ENCODE results near the gene BMI1. TPM values are rescaled to one million over a fixed set of nuclear protein-coding genes. Genes with fewer than 3 reads are reported as not detected.

The BMI1 gene
- total and polyA plus RNA-seq, 2 donors (not counting 1 experiment from before 2014, with no cell fraction given): 18.0 to 83.8 TPM

GRCh38 chr10:22366435-22366703 is 45.5 kb downstream of the BMI1 start:
- Mint-ChIP-seq H3K4me1 (peaks cover 17% of the 10 kb centered on the region), H3K27ac (no peak overlapping the region), H3K27me3 (no peaks in the 10 kb centered on the region), H3K4me3 (no peak overlapping the region), H3K9me3 (ENCODE audit: insufficient read depth) (no peaks in the 10 kb centered on the region)
- ChIA-PET POLR2A (no interaction called here), CTCF (no interaction called here)
- H2AFZ ChIP-seq (ENCODE audit: insufficient read depth, low read depth, low read length, poor library complexity, severe bottlenecking): no peak overlapping the region
- no peak overlapping the region for H3K4me2 ChIP-seq (replicated peaks; ENCODE audit: low read depth, low read length, poor library complexity, severe bottlenecking)
- DNase-seq (no peak), ATAC-seq (ENCODE audit: low read depth) (no peak)
- H3K79me2 ChIP-seq (ENCODE audit: control insufficient read depth, insufficient read depth, low read length): no peaks in the 10 kb centered on the region
- H3K9me3 ChIP-seq (ENCODE audit: control extremely low read depth in 1 of 3, control insufficient read depth in 2 of 3, insufficient read depth in 1 of 3, low read length in 2 of 3): no peaks in the 10 kb centered on the region
- H3K9ac ChIP-seq (ENCODE audit: low read length): no peak overlapping the region
- H4K20me1 ChIP-seq (ENCODE audit: control insufficient read depth, insufficient read depth, low read length, poor library complexity, severe bottlenecking): no peaks in the 10 kb centered on the region
- no peak for TF ChIP-seq CTCF (IDR thresholded peaks at IDR 0.05)
- no peak for TF ChIP-seq EZH2 (IDR thresholded peaks at IDR 0.05; ENCODE audit: borderline replicate concordance, insufficient read depth, low read depth, low read length, poor library complexity, severe bottlenecking)
- intact Hi-C loops (cut with micrococcal nuclease): loop anchor here (5.0 kb wide), 1 partner anchor 51 kb away; no protein-coding TSS in a partner anchor
- H3K27ac ChIP-seq (ENCODE audit: low read length in 2 of 2): no peak overlapping the region
- H3K36me3 ChIP-seq (replicated peaks in 1 of 2; ENCODE audit: control extremely low read depth in 1 of 2, control insufficient read depth in 1 of 2, extremely low read depth in 1 of 2, insufficient read depth in 2 of 2, low read length in 1 of 2): no peaks in the 10 kb centered on the region
- H3K4me1 ChIP-seq (ENCODE audit: control insufficient read depth in 2 of 2, insufficient read depth in 2 of 2, low read length in 2 of 2): peaks cover 7 to 8% of the 10 kb centered on the region in 2 donors
- H3K27me3 ChIP-seq (replicated peaks in 1 of 4; ENCODE audit: control extremely low read depth in 1 of 4, control insufficient read depth in 3 of 4, insufficient read depth in 4 of 4, low read length in 3 of 4): no peaks in the 10 kb centered on the region
- H3K4me3 ChIP-seq (ENCODE audit: control extremely low read depth in 1 of 5, extremely low read depth in 1 of 5, insufficient read depth in 1 of 5, low read depth in 2 of 5, low read length in 4 of 5): no peak overlapping the region

- WGBS (ENCODE audit: insufficient coverage): no CpG with 5 or more reads among the region's 2 CpGs
- DNase-seq (no peak), ATAC-seq (ENCODE audit: low read depth) (no peak)
- Histone ChIP-seq H4K20me1 (ENCODE audit: control insufficient read depth, insufficient read depth, low read length, poor library complexity, severe bottlenecking) (no peaks in the 10 kb centered on the region), H3K4me2 (replicated peaks; ENCODE audit: low read depth, low read length, poor library complexity, severe bottlenecking) (no peak overlapping the region), H2AFZ (ENCODE audit: insufficient read depth, low read depth, low read length, poor library complexity, severe bottlenecking) (no peak overlapping the region), H3K79me2 (ENCODE audit: control insufficient read depth, insufficient read depth, low read length) (no peaks in the 10 kb centered on the region), H3K27ac (ENCODE audit: low read length in 2 of 2) (no peak overlapping the region), H3K9ac (ENCODE audit: low read length) (no peak overlapping the region), H3K27me3 (replicated peaks in 1 of 4; ENCODE audit: control extremely low read depth in 1 of 4, control insufficient read depth in 3 of 4, insufficient read depth in 4 of 4, low read length in 3 of 4) (no peaks in the 10 kb centered on the region), H3K4me1 (ENCODE audit: control insufficient read depth in 2 of 2, insufficient read depth in 2 of 2, low read length in 2 of 2) (peaks cover 7 to 8% of the 10 kb centered on the region in 2 donors), H3K9me3 (ENCODE audit: control extremely low read depth in 1 of 3, control insufficient read depth in 2 of 3, insufficient read depth in 1 of 3, low read length in 2 of 3) (no peaks in the 10 kb centered on the region), H3K36me3 (replicated peaks in 1 of 2; ENCODE audit: control extremely low read depth in 1 of 2, control insufficient read depth in 1 of 2, extremely low read depth in 1 of 2, insufficient read depth in 2 of 2, low read length in 1 of 2) (no peaks in the 10 kb centered on the region), H3K4me3 (ENCODE audit: control extremely low read depth in 1 of 5, extremely low read depth in 1 of 5, insufficient read depth in 1 of 5, low read depth in 2 of 5, low read length in 4 of 5) (no peak overlapping the region)
- POLR2A ChIA-PET: no interaction called here
- Mint-ChIP-seq H3K9me3 (ENCODE audit: insufficient read depth) (no peaks in the 10 kb centered on the region), H3K4me1 (peaks cover 17% of the 10 kb centered on the region), H3K4me3 (no peak overlapping the region), H3K27me3 (no peaks in the 10 kb centered on the region), H3K27ac (no peak overlapping the region)
- intact Hi-C loops (cut with micrococcal nuclease): loop anchor here (5.0 kb wide), 1 partner anchor 51 kb away; no protein-coding TSS in a partner anchor
- CTCF ChIA-PET: no interaction called here
- TF ChIP-seq EZH2 (IDR thresholded peaks at IDR 0.05; ENCODE audit: borderline replicate concordance, insufficient read depth, low read depth, low read length, poor library complexity, severe bottlenecking) (no peak), CTCF (IDR thresholded peaks at IDR 0.05) (no peak)
These were observed 45.9 kb downstream of the BMI1 start for GRCh38 chr10:22366771-22367170.

Data from B cell (primary cell).